Measurements from ENCODE around the gene KIRREL3. TPM values are rescaled to one million over a fixed set of nuclear protein-coding genes. Genes with fewer than 3 reads are reported as not detected.

Gene KIRREL3
- total RNA-seq, 4 donors from 2014 or later, result 0.82 to 15.7 (median 1.4) TPM; not detected in 1

DNA sequence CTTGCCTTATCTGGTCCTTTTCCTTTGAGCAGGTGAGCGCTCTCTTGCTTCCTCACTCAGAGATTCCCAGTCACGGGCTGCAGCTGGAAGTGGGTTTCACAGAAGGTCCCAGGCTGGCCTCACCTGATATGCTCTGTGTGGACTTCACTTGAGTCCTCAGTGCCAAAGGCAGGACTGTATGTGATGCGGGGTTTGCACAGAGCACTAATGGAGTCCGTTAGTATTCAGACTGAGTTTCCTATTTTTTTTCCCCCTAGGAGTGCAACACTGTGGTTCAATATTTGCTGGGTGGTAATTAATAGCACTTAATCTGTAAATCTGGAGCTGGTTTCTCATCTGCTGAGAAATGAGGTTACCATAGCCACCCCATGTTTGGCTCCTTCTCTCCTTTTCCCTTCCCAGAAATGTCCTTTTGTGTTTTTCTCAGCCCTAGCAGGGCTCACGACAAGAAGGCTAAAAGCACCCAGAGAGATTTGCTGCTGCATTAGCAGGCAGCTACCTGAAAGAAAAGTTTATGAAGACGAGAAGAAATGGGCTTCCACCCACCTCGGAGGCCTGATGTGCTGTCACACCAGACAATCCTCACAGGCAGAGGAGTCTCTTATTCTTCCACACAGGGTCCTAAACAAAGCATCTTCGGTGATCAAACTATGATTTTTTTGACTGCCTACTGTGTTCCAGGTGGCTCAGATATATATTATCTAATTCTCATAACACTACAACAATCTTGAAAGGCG lies 262.1 kb downstream of the KIRREL3 start:
- in situ Hi-C loops (cut with MboI; ENCODE audit: low pct_ligation_motif_present in 1 of 4, low pct_unique_long_range_greater_than_20kb in 1 of 4, low sequenced_read_pairs in 3 of 4), result no loop called here
- TF ChIP-seq POLR2AphosphoS5 (IDR thresholded peaks at IDR 0.05), result no peak
- TF ChIP-seq, protein P1, sequence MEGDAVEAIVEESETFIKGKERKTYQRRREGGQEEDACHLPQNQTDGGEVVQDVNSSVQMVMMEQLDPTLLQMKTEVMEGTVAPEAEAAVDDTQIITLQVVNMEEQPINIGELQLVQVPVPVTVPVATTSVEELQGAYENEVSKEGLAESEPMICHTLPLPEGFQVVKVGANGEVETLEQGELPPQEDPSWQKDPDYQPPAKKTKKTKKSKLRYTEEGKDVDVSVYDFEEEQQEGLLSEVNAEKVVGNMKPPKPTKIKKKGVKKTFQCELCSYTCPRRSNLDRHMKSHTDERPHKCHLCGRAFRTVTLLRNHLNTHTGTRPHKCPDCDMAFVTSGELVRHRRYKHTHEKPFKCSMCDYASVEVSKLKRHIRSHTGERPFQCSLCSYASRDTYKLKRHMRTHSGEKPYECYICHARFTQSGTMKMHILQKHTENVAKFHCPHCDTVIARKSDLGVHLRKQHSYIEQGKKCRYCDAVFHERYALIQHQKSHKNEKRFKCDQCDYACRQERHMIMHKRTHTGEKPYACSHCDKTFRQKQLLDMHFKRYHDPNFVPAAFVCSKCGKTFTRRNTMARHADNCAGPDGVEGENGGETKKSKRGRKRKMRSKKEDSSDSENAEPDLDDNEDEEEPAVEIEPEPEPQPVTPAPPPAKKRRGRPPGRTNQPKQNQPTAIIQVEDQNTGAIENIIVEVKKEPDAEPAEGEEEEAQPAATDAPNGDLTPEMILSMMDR (IDR thresholded peaks at IDR 0.05), result no peak
- no peak for TF ChIP-seq EP300 (IDR thresholded peaks at IDR 0.05; ENCODE audit: low read depth)
- no peak for TF ChIP-seq POLR2A (IDR thresholded peaks at IDR 0.05)
- WGBS, 2 donors (ENCODE audit: low coverage in 1 of 2), result 50 to 71% methylated on average over 3 to 9 of the region's 9 CpGs
- no peaks in the 10 kb centered on the region for H3K4me1 ChIP-seq
- intact Hi-C loops (cut with DNase I; ENCODE audit: low total_unique reads), result no loop called here
- H3K27ac ChIP-seq, result no peak overlapping the region
- no peaks in the 10 kb centered on the region for H3K9me3 ChIP-seq
- no peaks in the 10 kb centered on the region for H3K27me3 ChIP-seq
- no peak overlapping the region for H3K4me3 ChIP-seq
- no peak for DNase-seq
- no peaks in the 10 kb centered on the region for H3K36me3 ChIP-seq

DNA sequence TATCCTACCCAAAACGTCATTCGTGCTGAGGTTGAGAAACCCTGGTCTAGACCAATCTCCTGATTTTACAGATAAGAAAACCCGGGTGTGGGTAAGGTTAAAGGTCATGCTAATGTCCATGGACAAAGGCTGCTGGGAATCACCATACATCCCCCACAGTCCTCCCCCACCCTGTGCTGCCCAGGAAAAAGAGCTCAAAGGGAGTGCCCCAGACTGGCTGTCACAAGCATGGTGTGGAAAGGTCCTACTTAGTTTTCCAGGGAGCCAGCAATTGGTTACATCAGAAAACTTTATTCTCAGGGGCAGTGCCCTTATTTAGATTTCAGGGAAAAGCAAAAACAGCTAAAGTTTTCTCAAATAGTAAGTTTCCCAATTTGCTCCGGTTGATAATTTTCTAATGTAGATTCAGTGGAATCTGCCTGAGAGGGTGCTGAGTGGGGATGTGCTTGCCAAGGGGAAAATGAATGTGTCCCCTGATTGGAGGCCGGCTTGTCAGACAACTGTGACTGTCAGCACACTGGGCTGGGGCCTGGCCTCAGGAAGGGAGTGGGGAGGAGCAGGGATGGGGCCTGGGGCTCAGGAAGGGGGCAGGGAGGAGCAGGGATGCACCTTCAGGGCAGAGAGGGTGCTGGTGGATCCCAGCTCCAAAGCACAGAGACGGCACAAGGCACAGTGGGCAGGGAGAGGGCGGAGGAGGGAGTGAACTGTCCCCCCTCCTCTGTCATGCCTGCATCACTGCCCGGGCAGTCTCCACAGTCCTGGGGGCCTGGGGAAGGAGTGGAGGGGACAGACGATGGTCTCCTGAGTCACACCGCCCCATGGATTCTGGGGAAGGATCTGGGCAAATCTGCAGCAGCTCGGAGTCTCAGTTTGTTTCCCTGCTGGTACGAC lies 263.6 kb downstream of the KIRREL3 start:
- DNase-seq, result no peak
- no peak overlapping the region for H3K4me3 ChIP-seq
- no peak for TF ChIP-seq POLR2AphosphoS5 (IDR thresholded peaks at IDR 0.05)
- TF ChIP-seq POLR2A (IDR thresholded peaks at IDR 0.05), result no peak
- TF ChIP-seq, protein P1 (IDR thresholded peaks at IDR 0.05), result no peak
- TF ChIP-seq EP300 (IDR thresholded peaks at IDR 0.05; ENCODE audit: low read depth), result no peak
- no peaks in the 10 kb centered on the region for H3K36me3 ChIP-seq
- in situ Hi-C loops (cut with MboI; ENCODE audit: low pct_ligation_motif_present in 1 of 4, low pct_unique_long_range_greater_than_20kb in 1 of 4, low sequenced_read_pairs in 3 of 4), result no loop called here
- no peak overlapping the region for H3K27ac ChIP-seq
- intact Hi-C loops (cut with DNase I; ENCODE audit: low total_unique reads), result no loop called here
- H3K9me3 ChIP-seq, result no peaks in the 10 kb centered on the region
- 45 to 68% methylated on average over 2 to 11 of the region's 12 CpGs for WGBS, 2 donors (ENCODE audit: low coverage in 1 of 2)
- no peaks in the 10 kb centered on the region for H3K4me1 ChIP-seq
- H3K27me3 ChIP-seq, result no peaks in the 10 kb centered on the region

DNA sequence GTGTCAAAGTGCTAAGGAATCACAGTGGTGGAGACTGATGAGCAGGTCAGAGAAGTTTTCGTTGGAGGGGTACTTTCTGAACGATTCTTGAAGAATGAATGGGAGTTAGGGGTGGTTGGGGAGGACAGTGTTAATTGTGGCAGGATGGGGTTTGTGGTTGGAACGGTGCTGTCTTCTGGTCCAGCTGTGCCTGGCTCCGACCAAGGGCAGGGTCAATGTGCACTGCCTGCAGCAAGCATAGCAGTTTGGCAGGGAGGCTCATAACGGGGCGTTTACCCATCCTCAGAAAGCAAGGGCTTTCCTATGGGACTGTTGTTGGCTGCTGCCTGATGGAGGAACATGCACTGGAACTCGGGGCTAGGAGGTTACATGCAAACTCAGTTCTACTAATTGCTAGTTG lies 265.8 kb downstream of the KIRREL3 start:
- 76 to 78% methylated on average over 7 of the region's 7 CpGs for WGBS, 2 donors (ENCODE audit: low coverage in 1 of 2)
- H3K27me3 ChIP-seq, result peaks cover 3% of the 10 kb centered on the region
- no peaks in the 10 kb centered on the region for H3K9me3 ChIP-seq
- no peak for DNase-seq
- H3K4me1 ChIP-seq, result no peaks in the 10 kb centered on the region
- no peak overlapping the region for H3K4me3 ChIP-seq
- in situ Hi-C loops (cut with MboI; ENCODE audit: low pct_ligation_motif_present in 1 of 4, low pct_unique_long_range_greater_than_20kb in 1 of 4, low sequenced_read_pairs in 3 of 4), result no loop called here
- intact Hi-C loops (cut with DNase I; ENCODE audit: low total_unique reads), result no loop called here
- H3K36me3 ChIP-seq, result no peaks in the 10 kb centered on the region
- TF ChIP-seq, protein P1 (IDR thresholded peaks at IDR 0.05), result no peak
- TF ChIP-seq EP300 (IDR thresholded peaks at IDR 0.05; ENCODE audit: low read depth), result no peak
- no peak for TF ChIP-seq POLR2A (IDR thresholded peaks at IDR 0.05)
- TF ChIP-seq POLR2AphosphoS5 (IDR thresholded peaks at IDR 0.05), result no peak
- no peak overlapping the region for H3K27ac ChIP-seq

DNA sequence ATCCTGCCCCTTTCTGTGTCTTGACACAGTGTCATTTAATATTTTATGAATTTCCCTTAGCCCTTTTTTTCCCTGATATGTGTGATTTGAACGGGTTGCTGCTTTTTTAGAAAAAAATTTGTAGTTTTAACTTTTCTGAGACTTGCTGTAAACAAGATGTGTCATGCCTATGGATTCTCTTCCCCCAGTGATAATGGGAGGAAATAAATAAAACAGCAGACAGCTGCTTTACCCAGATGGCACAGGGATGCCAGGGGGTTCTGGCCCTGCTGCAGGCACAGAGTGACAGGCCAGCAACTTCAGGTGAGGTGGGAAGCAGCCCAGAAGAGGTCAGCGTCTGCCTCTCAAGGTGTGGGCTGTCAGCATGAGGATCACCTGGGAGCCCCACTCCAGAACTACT lies 266.9 kb downstream of the KIRREL3 start:
- Histone ChIP-seq H3K36me3 (no peaks in the 10 kb centered on the region), H3K9me3 (no peaks in the 10 kb centered on the region), H3K27ac (no peak overlapping the region), H3K4me3 (no peak overlapping the region), H3K27me3 (peaks cover 3% of the 10 kb centered on the region), H3K4me1 (no peaks in the 10 kb centered on the region)
- TF ChIP-seq EP300 (IDR thresholded peaks at IDR 0.05; ENCODE audit: low read depth), result no peak
- TF ChIP-seq POLR2A (IDR thresholded peaks at IDR 0.05), result no peak
- no peak for TF ChIP-seq POLR2AphosphoS5 (IDR thresholded peaks at IDR 0.05)
- TF ChIP-seq, protein P1 (IDR thresholded peaks at IDR 0.05), result no peak
- DNase-seq, result no peak
- WGBS, 2 donors (ENCODE audit: low coverage in 1 of 2), result 39 to 62% methylated on average over 1 to 2 of the region's 2 CpGs
- intact Hi-C loops (cut with DNase I; ENCODE audit: low total_unique reads) (no loop called here), in situ Hi-C loops (cut with MboI; ENCODE audit: low pct_ligation_motif_present in 1 of 4, low pct_unique_long_range_greater_than_20kb in 1 of 4, low sequenced_read_pairs in 3 of 4) (no loop called here)
